HepG2 (cell line): ENCODE measurements around the gene STK39. TPM values are rescaled to one million over a fixed set of nuclear protein-coding genes. Genes with fewer than 3 reads are reported as not detected.

Source experiments
- ATAC-seq: fragments of 200-7000 bp; cut with Tn5 transposase; 3 replicates; pipeline ENCODE4 v1.9.1; 2020; ENCODE audit warnings: mild to moderate bottlenecking, moderate library complexity
- BruUV-seq: library from RNA; stranded (reverse); fragments of 400-500 nt; replicated peaks from 2 replicates; lab custom pipeline; 2021; lab: Mats Ljungman, UMichigan
- CTCF ChIA-PET: fragments of 300-600 bp; formaldehyde crosslinking; extraction: SDS; loops from one replicate; lab custom pipeline; 2021; ENCODE audit warnings: low total read pairs, inconsistent platforms, low intra/inter-chr PET ratio; lab: Yijun Ruan, JAX
- POLR2A ChIA-PET: fragments of 350-600 bp; sonication (Branson Sonifier 250); formaldehyde crosslinking; loops from one replicate; lab custom pipeline; 2020; ENCODE audit warnings: antibody characterized with exemption, inconsistent platforms; lab: Yijun Ruan, JAX
- DNase-seq: peaks from one replicate; pipeline ENCODE4 v3.0.0-alpha.2; 2015; ENCODE audit warnings: low spot score
- FAIRE-seq: peaks from 3 replicates; lab custom pipeline; 2011; peaks lifted over from hg19 to GRCh38; lab: Jason Lieb, UNC
- H2AFZ ChIP-seq: one replicate; pipeline ENCODE4 v1.6.1; 2011; ENCODE audit warnings: low read length, inconsistent platforms
- H3K27ac ChIP-seq: fragments of 300-600 bp; 3 replicates; pipeline ENCODE4 v1.8.0; 2011; ENCODE audit warnings: mixed run types, mild to moderate bottlenecking, mixed read lengths, low read length, inconsistent platforms; ENCODE audit not compliant: insufficient read depth; ENCODE audit errors: extremely low read length
- H3K27me3 ChIP-seq, 2 experiments: fragments of 200-600 bp in 1 of 2; 2 replicates in 1 of 2; 3 replicates in 1 of 2; pipeline versions ENCODE4 v1.6.0 to v1.8.0; 2011; ENCODE audit warnings: low read length in 2 of 2, mild to moderate bottlenecking in 2 of 2, moderate library complexity in 2 of 2, inconsistent platforms in 1 of 2; ENCODE audit not compliant: insufficient read depth in 2 of 2, control insufficient read depth in 1 of 2
- H3K36me3 ChIP-seq, 2 experiments: fragments of 200-600 bp in 1 of 2; replicated peaks in 1 of 2; 2 replicates in 1 of 2; 3 replicates in 1 of 2; pipeline versions ENCODE4 v1.5.1 to v1.8.0; 2011; ENCODE audit warnings: low read length in 2 of 2, inconsistent platforms in 1 of 2; ENCODE audit not compliant: insufficient read depth in 2 of 2, control insufficient read depth in 1 of 2
- H3K4me1 ChIP-seq: 2 replicates; pipeline ENCODE4 v1.5.1; 2012; ENCODE audit warnings: low read length, inconsistent platforms; ENCODE audit not compliant: insufficient read depth
- H3K4me2 ChIP-seq: 2 replicates; pipeline ENCODE4 v1.6.0; 2011; ENCODE audit warnings: low read depth, low read length, inconsistent platforms
- H3K4me3 ChIP-seq, 3 experiments: fragments of 200-600 bp in 1 of 3; sonication (generic), shearing (Covaris generic) in 1 of 3; replicated peaks in 1 of 3; 2 replicates each; pipeline ENCODE4 v1.5.1; 2011 to 2016; ENCODE audit warnings: low read length in 3 of 3, inconsistent platforms in 2 of 3, low read depth in 2 of 3, mild to moderate bottlenecking in 2 of 3, control low read depth in 1 of 3, mixed read lengths in 1 of 3; ENCODE audit not compliant: insufficient read depth in 1 of 3
- H3K79me2 ChIP-seq: one replicate; pipeline ENCODE4 v1.6.1; 2011; ENCODE audit warnings: low read length, inconsistent platforms; ENCODE audit not compliant: insufficient read depth
- H3K9ac ChIP-seq: 2 replicates; pipeline ENCODE4 v1.6.0; 2011; ENCODE audit warnings: mild to moderate bottlenecking, low read depth, low read length, inconsistent platforms; ENCODE audit not compliant: insufficient read depth
- H3K9me3 ChIP-seq: 2 replicates; pipeline ENCODE4 v1.5.1; 2012; ENCODE audit warnings: mild to moderate bottlenecking, low read length
- H4K20me1 ChIP-seq: 2 replicates; pipeline ENCODE4 v1.6.0; 2011; ENCODE audit warnings: inconsistent platforms, mild to moderate bottlenecking, low read length, moderate library complexity; ENCODE audit not compliant: insufficient read depth
- ZNF781 ChIP-seq: sonication (generic); formaldehyde crosslinking; IDR thresholded peaks from 2 replicates; pipeline ENCODE4 v1.5.1; 2020; ENCODE audit warnings: borderline replicate concordance, mild to moderate bottlenecking, missing genetic modification reagents; ENCODE audit errors: not compliant biosample characterization
- WGBS: methylation state at CpG from one replicate; pipeline ENCODE4 v1.1.6; 2017; ENCODE audit warnings: low lambda C conversion rate; 5-methylcytosine and 5-hydroxymethylcytosine counted together
- in situ Hi-C: cut with HindIII; loops from 2 replicates; pipeline ENCODE4 v1.10.0; 2017; ENCODE audit warnings: low pct_unique_long_range_greater_than_20kb; ENCODE audit not compliant: extremely low pct_ligation_motif_present
- intact Hi-C: fragments of 100-400 bp; cut with micrococcal nuclease; formaldehyde crosslinking; loops from one replicate; pipeline ENCODE4 v1.10.0; 2022; ENCODE audit not compliant: unreplicated experiment
- polyA plus RNA-seq, 8 experiments: library from polyadenylated mRNA; depleted of rRNA in 3 of 8; stranded (reverse) in 7 of 8; unstranded in 1 of 8; fragments of >200 nt; fragmentation: Illumina TruSeq in 4 of 8; extraction: Trizol in 4 of 8; gene quantifications; 2 replicates each; pipeline versions ENCODE4 v1.2.1 to v1.2.3, GENCODE V29; 2011 to 2016; ENCODE audit warnings: low read depth in 4 of 8, missing spikeins in 1 of 8, mixed read lengths in 1 of 8; ENCODE audit not compliant: insufficient read depth in 1 of 8
- total RNA-seq, 5 experiments: library from RNA; depleted of rRNA; stranded (reverse); fragments of >200 nt; fragmentation: Illumina TruSeq; extraction: Trizol; gene quantifications; 2 replicates each; pipeline ENCODE4 v1.2.3, GENCODE V29; 2016; ENCODE audit warnings: low read depth in 1 of 5
- TF ChIP-seq, protein P1 (sequence below): sonication (generic); formaldehyde crosslinking; IDR thresholded peaks from 2 replicates; pipeline ENCODE4 v1.4.0; 2020; ENCODE audit warnings: missing genetic modification reagents

The STK39 gene
- total and polyA plus RNA-seq, 2 of the 13 experiments (the other 11 are each of a cell fraction or from before 2014, with no cell fraction given) = 27.3 to 38.4 TPM

GRCh38 chr2:167954495-167954894 is 292.9 kb downstream of the STK39 start:
- WGBS = 87% methylated on average over 2 of the region's 2 CpGs
- in situ Hi-C loops = no loop called here
- no TSS peak for BruUV-seq
- Histone ChIP-seq H3K27ac (no peak overlapping the region), H3K9ac (no peak overlapping the region), H3K4me3 (no peak overlapping the region), H3K4me1 (no peaks in the 10 kb centered on the region), H3K9me3 (no peaks in the 10 kb centered on the region), H3K36me3 (peaks cover 2 to 3% of the 10 kb centered on the region in 2 experiments; a peak in 3 of 5 replicates), H3K27me3 (no peaks in the 10 kb centered on the region), H2AFZ (no peak overlapping the region), H3K4me2 (no peak overlapping the region), H3K79me2 (no peaks in the 10 kb centered on the region), H4K20me1 (no peaks in the 10 kb centered on the region)
- POLR2A ChIA-PET = no interaction called here
- intact Hi-C loops = no loop called here
- FAIRE-seq (no peak), ATAC-seq (no peak), DNase-seq (no peak)
- CTCF ChIA-PET = no interaction called here
- TF ChIP-seq, protein P1, sequence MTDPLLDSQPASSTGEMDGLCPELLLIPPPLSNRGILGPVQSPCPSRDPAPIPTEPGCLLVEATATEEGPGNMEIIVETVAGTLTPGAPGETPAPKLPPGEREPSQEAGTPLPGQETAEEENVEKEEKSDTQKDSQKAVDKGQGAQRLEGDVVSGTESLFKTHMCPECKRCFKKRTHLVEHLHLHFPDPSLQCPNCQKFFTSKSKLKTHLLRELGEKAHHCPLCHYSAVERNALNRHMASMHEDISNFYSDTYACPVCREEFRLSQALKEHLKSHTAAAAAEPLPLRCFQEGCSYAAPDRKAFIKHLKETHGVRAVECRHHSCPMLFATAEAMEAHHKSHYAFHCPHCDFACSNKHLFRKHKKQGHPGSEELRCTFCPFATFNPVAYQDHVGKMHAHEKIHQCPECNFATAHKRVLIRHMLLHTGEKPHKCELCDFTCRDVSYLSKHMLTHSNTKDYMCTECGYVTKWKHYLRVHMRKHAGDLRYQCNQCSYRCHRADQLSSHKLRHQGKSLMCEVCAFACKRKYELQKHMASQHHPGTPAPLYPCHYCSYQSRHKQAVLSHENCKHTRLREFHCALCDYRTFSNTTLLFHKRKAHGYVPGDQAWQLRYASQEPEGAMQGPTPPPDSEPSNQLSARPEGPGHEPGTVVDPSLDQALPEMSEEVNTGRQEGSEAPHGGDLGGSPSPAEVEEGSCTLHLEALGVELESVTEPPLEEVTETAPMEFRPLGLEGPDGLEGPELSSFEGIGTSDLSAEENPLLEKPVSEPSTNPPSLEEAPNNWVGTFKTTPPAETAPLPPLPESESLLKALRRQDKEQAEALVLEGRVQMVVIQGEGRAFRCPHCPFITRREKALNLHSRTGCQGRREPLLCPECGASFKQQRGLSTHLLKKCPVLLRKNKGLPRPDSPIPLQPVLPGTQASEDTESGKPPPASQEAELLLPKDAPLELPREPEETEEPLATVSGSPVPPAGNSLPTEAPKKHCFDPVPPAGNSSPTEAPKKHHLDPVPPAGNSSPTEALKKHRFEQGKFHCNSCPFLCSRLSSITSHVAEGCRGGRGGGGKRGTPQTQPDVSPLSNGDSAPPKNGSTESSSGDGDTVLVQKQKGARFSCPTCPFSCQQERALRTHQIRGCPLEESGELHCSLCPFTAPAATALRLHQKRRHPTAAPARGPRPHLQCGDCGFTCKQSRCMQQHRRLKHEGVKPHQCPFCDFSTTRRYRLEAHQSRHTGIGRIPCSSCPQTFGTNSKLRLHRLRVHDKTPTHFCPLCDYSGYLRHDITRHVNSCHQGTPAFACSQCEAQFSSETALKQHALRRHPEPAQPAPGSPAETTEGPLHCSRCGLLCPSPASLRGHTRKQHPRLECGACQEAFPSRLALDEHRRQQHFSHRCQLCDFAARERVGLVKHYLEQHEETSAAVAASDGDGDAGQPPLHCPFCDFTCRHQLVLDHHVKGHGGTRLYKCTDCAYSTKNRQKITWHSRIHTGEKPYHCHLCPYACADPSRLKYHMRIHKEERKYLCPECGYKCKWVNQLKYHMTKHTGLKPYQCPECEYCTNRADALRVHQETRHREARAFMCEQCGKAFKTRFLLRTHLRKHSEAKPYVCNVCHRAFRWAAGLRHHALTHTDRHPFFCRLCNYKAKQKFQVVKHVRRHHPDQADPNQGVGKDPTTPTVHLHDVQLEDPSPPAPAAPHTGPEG (CRISPR knock-in tag) = no peak
- TF ChIP-seq ZNF781 = no peak
